ENCODE results near the gene MAPK8IP2. TPM values are rescaled to one million over a fixed set of nuclear protein-coding genes. Genes with fewer than 3 reads are reported as not detected.

The MAPK8IP2 gene
- polyA plus RNA-seq, 1 donor (not counting 4 experiments of a cell fraction or from before 2014, with no cell fraction given): 0.29 TPM

GRCh38 chr22:50603511-50604255 is 3.1 kb downstream of the MAPK8IP2 start:
- Histone ChIP-seq H3K27ac (ENCODE audit: control insufficient read depth, insufficient read depth, low read length) (no peak overlapping the region), H4K20me1 (ENCODE audit: control insufficient read depth, extremely low read depth, insufficient read depth, low read length) (no peaks in the 10 kb centered on the region), H3K9me3 (ENCODE audit: control insufficient read depth, low read depth, low read length) (no peaks in the 10 kb centered on the region), H3K9ac (ENCODE audit: control insufficient read depth, extremely low read depth, insufficient read depth, low read length) (no peak overlapping the region), H3K36me3 (ENCODE audit: control insufficient read depth in 2 of 2, extremely low read depth in 1 of 2, insufficient read depth in 2 of 2, low read length in 2 of 2) (no peaks in the 10 kb centered on the region), H3K4me3 (ENCODE audit: control insufficient read depth in 2 of 3, extremely low read depth in 1 of 3, insufficient read depth in 2 of 3, low read depth in 1 of 3, low read length in 3 of 3) (no peak overlapping the region), H3K4me2 (ENCODE audit: control insufficient read depth, extremely low read depth, insufficient read depth, low read depth, low read length) (no peak overlapping the region), H3K4me1 (ENCODE audit: control insufficient read depth, extremely low read depth, insufficient read depth, low read length) (no peaks in the 10 kb centered on the region), H3K79me2 (ENCODE audit: control insufficient read depth, insufficient read depth, low read length) (no peaks in the 10 kb centered on the region), H3K9me1 (ENCODE audit: control insufficient read depth, extremely low read depth, insufficient read depth, low read length) (no peaks in the 10 kb centered on the region), H2AFZ (ENCODE audit: control insufficient read depth, low read length) (no peak overlapping the region), H3K27me3 (ENCODE audit: control insufficient read depth, extremely low read depth, insufficient read depth, low read length) (peaks cover 59% of the 10 kb centered on the region)
- dilution Hi-C loops (cut with MboI; ENCODE audit: extremely low pct_ligation_motif_present, low sequenced_read_pairs): no loop called here
- no peak for TF ChIP-seq CTCF (optimal IDR thresholded peaks at IDR 0.05 in 1 of 3, IDR thresholded peaks at IDR 0.05 in 1 of 3, conservative IDR thresholded peaks at IDR 0.05 in 1 of 3; ENCODE audit: extremely low read depth in 1 of 3, insufficient read depth in 2 of 3, low read length in 3 of 3)
- TF ChIP-seq EZH2 (IDR thresholded peaks at IDR 0.05; ENCODE audit: low read length): no peak
- DNase-seq (ENCODE audit: low read depth, low spot score) (no peak), FAIRE-seq (no peak)

GRCh38 chr22:50604256-50605001 is 3.8 kb downstream of the MAPK8IP2 start:
- H2AFZ ChIP-seq (ENCODE audit: control insufficient read depth, low read length): no peak overlapping the region
- H3K27ac ChIP-seq (ENCODE audit: control insufficient read depth, insufficient read depth, low read length): no peak overlapping the region
- no peaks in the 10 kb centered on the region for H3K9me1 ChIP-seq (ENCODE audit: control insufficient read depth, extremely low read depth, insufficient read depth, low read length)
- FAIRE-seq: no peak
- H3K4me3 ChIP-seq (ENCODE audit: control insufficient read depth in 2 of 3, extremely low read depth in 1 of 3, insufficient read depth in 2 of 3, low read depth in 1 of 3, low read length in 3 of 3): no peak overlapping the region
- no peak overlapping the region for H3K4me2 ChIP-seq (ENCODE audit: control insufficient read depth, extremely low read depth, insufficient read depth, low read depth, low read length)
- no peaks in the 10 kb centered on the region for H3K4me1 ChIP-seq (ENCODE audit: control insufficient read depth, extremely low read depth, insufficient read depth, low read length)
- TF ChIP-seq EZH2 (IDR thresholded peaks at IDR 0.05; ENCODE audit: low read length) (no peak), CTCF (optimal IDR thresholded peaks at IDR 0.05 in 1 of 3, IDR thresholded peaks at IDR 0.05 in 1 of 3, conservative IDR thresholded peaks at IDR 0.05 in 1 of 3; ENCODE audit: extremely low read depth in 1 of 3, insufficient read depth in 2 of 3, low read length in 3 of 3) (no peak)
- H3K79me2 ChIP-seq (ENCODE audit: control insufficient read depth, insufficient read depth, low read length): no peaks in the 10 kb centered on the region
- H3K9me3 ChIP-seq (ENCODE audit: control insufficient read depth, low read depth, low read length): no peaks in the 10 kb centered on the region
- no peaks in the 10 kb centered on the region for H3K36me3 ChIP-seq (ENCODE audit: control insufficient read depth in 2 of 2, extremely low read depth in 1 of 2, insufficient read depth in 2 of 2, low read length in 2 of 2)
- DNase-seq (ENCODE audit: low read depth, low spot score): no peak
- dilution Hi-C loops (cut with MboI; ENCODE audit: extremely low pct_ligation_motif_present, low sequenced_read_pairs): no loop called here
- H3K27me3 ChIP-seq (ENCODE audit: control insufficient read depth, extremely low read depth, insufficient read depth, low read length): peaks cover 56% of the 10 kb centered on the region
- H4K20me1 ChIP-seq (ENCODE audit: control insufficient read depth, extremely low read depth, insufficient read depth, low read length): no peaks in the 10 kb centered on the region
- H3K9ac ChIP-seq (ENCODE audit: control insufficient read depth, extremely low read depth, insufficient read depth, low read length): no peak overlapping the region

Measured in keratinocyte (primary cell).